K562 (cell line): Measurements from ENCODE around the gene SLC35G1. TPM values are rescaled to one million over a fixed set of nuclear protein-coding genes. Genes with fewer than 3 reads are reported as not detected.

Source experiments
- ATAC-seq: fragments of 200-7000 bp; cut with Tn5 transposase; 3 replicates; pipeline ENCODE4 v1.9.1; 2020; ENCODE audit warnings: moderate library complexity
- BruUV-seq: library from RNA; stranded (reverse); fragments of 400-500 nt; replicated peaks from 2 replicates; lab custom pipeline; 2021; lab: Mats Ljungman, UMichigan
- CTCF ChIA-PET: fragments of 300-600 bp; formaldehyde crosslinking; extraction: SDS; loops from one replicate; lab custom pipeline; 2021; ENCODE audit warnings: low intra/inter-chr PET ratio; lab: Yijun Ruan, JAX
- POLR2A ChIA-PET: fragments of 300-600, 350-650 bp; sonication (Branson Sonifier 250); formaldehyde crosslinking; extraction: SDS; loops from one replicate; lab custom pipeline; 2021; ENCODE audit warnings: antibody characterized with exemption, inconsistent platforms; lab: Yijun Ruan, JAX
- DNase-seq, 4 experiments: peaks; one replicate each; pipeline versions ENCODE4 v3.0.0 to v3.0.0-alpha.2; 2011 to 2018; ENCODE audit warnings: low spot score in 3 of 4, mixed read lengths in 3 of 4; ENCODE audit errors: extremely low read depth in 1 of 4
- FAIRE-seq: peaks from 2 replicates; lab custom pipeline; 2011; peaks lifted over from hg19 to GRCh38; lab: Jason Lieb, UNC
- H2AFZ ChIP-seq: 2 replicates; pipeline ENCODE4 v1.6.0; 2011; ENCODE audit warnings: low read depth, low read length, control low read depth, inconsistent platforms
- H3K27ac ChIP-seq: fragments of 200-600 bp; 3 replicates; pipeline ENCODE4 v1.8.0; 2011; ENCODE audit warnings: low read depth, mild to moderate bottlenecking, control low read depth, inconsistent platforms, low read length, moderate library complexity, mixed read lengths; ENCODE audit errors: extremely low read depth
- H3K27me3 ChIP-seq, 2 experiments: fragments of 300-600 bp in 1 of 2; 2 replicates in 1 of 2; 3 replicates in 1 of 2; pipeline versions ENCODE4 v1.6.0 to v1.8.0; 2011; ENCODE audit warnings: inconsistent platforms in 2 of 2, low read length in 2 of 2, mild to moderate bottlenecking in 1 of 2, mixed read lengths in 1 of 2, moderate library complexity in 1 of 2; ENCODE audit not compliant: control insufficient read depth in 2 of 2, insufficient read depth in 2 of 2
- H3K36me3 ChIP-seq: fragments of 300-600 bp; 3 replicates; pipeline ENCODE4 v1.8.0; 2011; ENCODE audit warnings: mild to moderate bottlenecking, low read length, inconsistent platforms; ENCODE audit not compliant: control insufficient read depth, insufficient read depth
- H3K4me1 ChIP-seq, 2 experiments: fragments of 200-600 bp in 1 of 2; replicated peaks in 1 of 2; 2 replicates in 1 of 2; 3 replicates in 1 of 2; pipeline versions ENCODE4 v1.5.1 to v1.8.0; 2011; ENCODE audit warnings: inconsistent platforms in 2 of 2, low read length in 2 of 2, mild to moderate bottlenecking in 1 of 2, mixed read lengths in 1 of 2, moderate library complexity in 1 of 2; ENCODE audit not compliant: control insufficient read depth in 2 of 2, insufficient read depth in 2 of 2
- H3K4me2 ChIP-seq: 2 replicates; pipeline ENCODE4 v1.6.1; 2011; ENCODE audit warnings: low read length, control low read depth, inconsistent platforms, mixed read lengths; ENCODE audit not compliant: insufficient read depth
- H3K4me3 ChIP-seq: fragments of 200-600 bp; sonication (generic), shearing (Covaris generic); 2 replicates; pipeline ENCODE4 v1.5.1; 2016; ENCODE audit warnings: control low read depth, inconsistent platforms
- H3K79me2 ChIP-seq: fragments of 200-600 bp; 3 replicates; pipeline ENCODE4 v1.8.0; 2011; ENCODE audit warnings: low read length, inconsistent platforms; ENCODE audit not compliant: control insufficient read depth, insufficient read depth
- H3K9ac ChIP-seq, 2 experiments: 2 replicates each; pipeline versions ENCODE4 v1.6.0 to v1.6.1; 2011; ENCODE audit warnings: low read depth in 2 of 2, low read length in 2 of 2, control low read depth in 1 of 2, inconsistent platforms in 1 of 2, mild to moderate bottlenecking in 1 of 2, mixed read lengths in 1 of 2; ENCODE audit not compliant: insufficient read depth in 1 of 2
- H3K9me1 ChIP-seq: one replicate; pipeline ENCODE4 v1.6.0; 2011; ENCODE audit warnings: inconsistent platforms, mild to moderate bottlenecking, low read length, moderate library complexity; ENCODE audit not compliant: control insufficient read depth, insufficient read depth
- H3K9me3 ChIP-seq: replicated peaks from 2 replicates; pipeline ENCODE4 v1.5.1; 2011; ENCODE audit warnings: low read depth, low read length, inconsistent platforms; ENCODE audit not compliant: control insufficient read depth, insufficient read depth
- H4K20me1 ChIP-seq: replicated peaks from 2 replicates; pipeline ENCODE4 v1.6.1; 2011; ENCODE audit warnings: low read length, inconsistent platforms, mixed read lengths; ENCODE audit not compliant: control insufficient read depth, insufficient read depth
- CHD7 ChIP-seq: fragments of 200-600 bp; sonication (generic); IDR thresholded peaks from one replicate; pipeline ENCODE4 v1.6.1; 2012; ENCODE audit warnings: mild to moderate bottlenecking, low read depth, low read length, inconsistent platforms
- HNRNPL ChIP-seq: fragments of 200-400 bp; formaldehyde crosslinking; IDR thresholded peaks from 2 replicates; pipeline ENCODE4 v1.6.1; 2017; ENCODE audit warnings: low read depth, mild to moderate bottlenecking, low read length
- MAZ ChIP-seq, 2 experiments: fragments of 450-650 bp in 1 of 2; sonication (generic) in 1 of 2; formaldehyde crosslinking; IDR thresholded peaks in 1 of 2; conservative IDR thresholded peaks in 1 of 2; 2 replicates each; pipeline versions ENCODE4 v1.4.0 to v1.5.0; 2020; ENCODE audit warnings: mild to moderate bottlenecking in 1 of 2, missing genetic modification reagents in 1 of 2
- PURB ChIP-seq: sonication (generic); formaldehyde crosslinking; IDR thresholded peaks from 2 replicates; pipeline ENCODE4 v1.9.0; 2021; ENCODE audit warnings: low read depth, mild to moderate bottlenecking, missing genetic modification reagents
- SAFB ChIP-seq: fragments of 200-400 bp; formaldehyde crosslinking; IDR thresholded peaks from 2 replicates; pipeline ENCODE4 v1.6.1; 2017; ENCODE audit warnings: low read depth, low read length, borderline replicate concordance
- SMAD3 ChIP-seq: fragments of 450-650 bp; formaldehyde crosslinking; conservative IDR thresholded peaks from 2 replicates; pipeline ENCODE4 v1.4.0; 2020; ENCODE audit warnings: mild to moderate bottlenecking
- ZNF311 ChIP-seq: fragments of 250-450 bp; sonication (Bioruptor Pico); IDR thresholded peaks from 2 replicates; pipeline ENCODE4 v1.4.0; 2020; ENCODE audit warnings: mild to moderate bottlenecking, moderate library complexity
- WGBS: fragments of 100-300 bp; shearing (Covaris generic); methylation state at CpG from one replicate; pipeline ENCODE4 v1.1.6; 2016; ENCODE audit warnings: low coverage, mixed read lengths; ENCODE audit not compliant: insufficient coverage; ENCODE audit errors: missing lambda C conversion rate; 5-methylcytosine and 5-hydroxymethylcytosine counted together
- in situ Hi-C: fragments of 300-500 bp; cut with MboI; formaldehyde crosslinking; loops from 4 replicates; pipeline ENCODE4 v1.15.0; 2018; ENCODE audit warnings: inconsistent platforms, mixed read lengths
- intact Hi-C: fragments of 100-400 bp; cut with micrococcal nuclease; formaldehyde crosslinking; loops from 2 replicates; pipeline ENCODE4 v1.14.2; 2022
- polyA plus RNA-seq, 8 experiments: library from polyadenylated mRNA; depleted of rRNA in 4 of 8; stranded (reverse) in 5 of 8; unstranded in 3 of 8; fragments of >200 nt; fragmentation: Nextera tagmentation in 2 of 8; fragmentation: Illumina TruSeq in 1 of 8; extraction: Ambion mirVana in 2 of 8; extraction: Trizol in 1 of 8; gene quantifications; 2 replicates each; pipeline versions ENCODE4 v1.2.1 to v1.2.3, GENCODE V29; 2011 to 2014; ENCODE audit warnings: inconsistent platforms in 1 of 8, missing spikeins in 1 of 8
- total RNA-seq, 7 experiments: library from RNA; depleted of rRNA in 6 of 7; stranded (reverse); fragments of >200 nt in 6 of 7; fragmentation: Illumina TruSeq in 2 of 7; extraction: Trizol in 2 of 7; gene quantifications; 2 replicates each; pipeline versions ENCODE4 v1.2.1 to v1.2.3, GENCODE V29; 2011 to 2021; ENCODE audit warnings: low replicate concordance in 1 of 7
- TF ChIP-seq, protein P1 (sequence below): IDR thresholded peaks from 2 replicates; pipeline ENCODE4 v1.6.1; 2012; ENCODE audit warnings: low read depth, low read length, improper control_type of control experiment, borderline replicate concordance

SLC35G1 gene
- total and polyA plus RNA-seq, 9 of the 15 experiments (the other 6 are each of a cell fraction or from before 2014, with no cell fraction given), result 0.76 to 8.5 (median 4.9) TPM

GRCh38 chr10:93911866-93912265 is 18.1 kb downstream of the SLC35G1 start:
- no peaks in the 10 kb centered on the region for H3K4me1 ChIP-seq
- TF ChIP-seq SMAD3 (CRISPR knock-in tag) (no peak), HNRNPL (no peak), PURB (CRISPR knock-in tag) (no peak), ZNF311 (CRISPR knock-in tag) (no peak), CHD7 (no peak), SAFB (no peak), MAZ (CRISPR knock-in tag; conservative IDR thresholded peaks at IDR 0.05 in 1 of 2, IDR thresholded peaks at IDR 0.05 in 1 of 2) (no peak)
- TF ChIP-seq, protein P1, sequence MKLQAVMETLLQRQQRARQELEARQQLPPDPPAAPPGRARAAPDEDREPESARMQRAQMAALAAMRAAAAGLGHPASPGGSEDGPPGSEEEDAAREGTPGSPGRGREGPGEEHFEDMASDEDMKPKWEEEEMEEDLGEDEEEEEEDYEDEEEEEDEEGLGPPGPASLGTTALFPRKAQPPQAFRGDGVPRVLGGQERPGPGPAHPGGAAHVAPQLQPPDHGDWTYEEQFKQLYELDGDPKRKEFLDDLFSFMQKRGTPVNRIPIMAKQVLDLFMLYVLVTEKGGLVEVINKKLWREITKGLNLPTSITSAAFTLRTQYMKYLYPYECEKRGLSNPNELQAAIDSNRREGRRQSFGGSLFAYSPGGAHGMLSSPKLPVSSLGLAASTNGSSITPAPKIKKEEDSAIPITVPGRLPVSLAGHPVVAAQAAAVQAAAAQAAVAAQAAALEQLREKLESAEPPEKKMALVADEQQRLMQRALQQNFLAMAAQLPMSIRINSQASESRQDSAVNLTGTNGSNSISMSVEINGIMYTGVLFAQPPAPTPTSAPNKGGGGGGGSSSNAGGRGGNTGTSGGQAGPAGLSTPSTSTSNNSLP, result no peak
- no peak overlapping the region for H3K4me2 ChIP-seq
- H3K4me3 ChIP-seq, result no peak overlapping the region
- no peak overlapping the region for H3K27ac ChIP-seq
- peaks cover 8% of the 10 kb centered on the region; the same call in 2 of the 3 replicates for H3K36me3 ChIP-seq
- H2AFZ ChIP-seq, result no peak overlapping the region
- WGBS, result 69% methylated on average over 3 of the region's 6 CpGs
- BruUV-seq, result no TSS peak
- FAIRE-seq (no peak), ATAC-seq (no peak), DNase-seq (no peak)
- in situ Hi-C loops, result no loop called here
- no peaks in the 10 kb centered on the region for H3K9me3 ChIP-seq
- intact Hi-C loops, result no loop called here
- no peaks in the 10 kb centered on the region for H4K20me1 ChIP-seq
- no peak overlapping the region for H3K9ac ChIP-seq
- H3K9me1 ChIP-seq, result no peaks in the 10 kb centered on the region
- POLR2A ChIA-PET, result no interaction called here
- no peaks in the 10 kb centered on the region for H3K79me2 ChIP-seq
- H3K27me3 ChIP-seq, result no peaks in the 10 kb centered on the region
- CTCF ChIA-PET, result no interaction called here
